ENCODE measurements around the gene LDLRAD3.

Gene LDLRAD3

GRCh38 chr11:36156161-36156816, 212.4 kb downstream of the LDLRAD3 start:
- Histone ChIP-seq H3K27ac (ENCODE audit: low read length) (no peak overlapping the region), H3K9ac (ENCODE audit: low read length) (no peak overlapping the region), H4K20me1 (ENCODE audit: insufficient read depth, low read length) (no peaks in the 10 kb centered on the region), H3K79me2 (ENCODE audit: low read length) (no peaks in the 10 kb centered on the region), H3K4me2 (ENCODE audit: low read length) (no peak overlapping the region), H2AFZ (ENCODE audit: low read depth, low read length) (no peak overlapping the region), H3K4me1 (ENCODE audit: low read length) (no peaks in the 10 kb centered on the region), H3K4me3 (ENCODE audit: low read length) (no peak overlapping the region), H3K36me3 (replicated peaks; ENCODE audit: low read depth, low read length) (no peaks in the 10 kb centered on the region), H3K9me3 (ENCODE audit: insufficient read depth, low read length) (no peaks in the 10 kb centered on the region), H3K27me3 (ENCODE audit: low read depth, low read length) (peaks cover 15% of the 10 kb centered on the region; the same call in 1 of the 2 replicates)
- TF ChIP-seq CTCF (IDR thresholded peaks at IDR 0.05; ENCODE audit: low read depth, low read length) (no peak), EZH2phosphoT487 (IDR thresholded peaks at IDR 0.05; ENCODE audit: low read depth) (no peak)

GRCh38 chr11:36156817-36157519, 213.1 kb downstream of the LDLRAD3 start:
- TF ChIP-seq CTCF (IDR thresholded peaks at IDR 0.05; ENCODE audit: low read depth, low read length): no peak
- TF ChIP-seq EZH2phosphoT487 (IDR thresholded peaks at IDR 0.05; ENCODE audit: low read depth): no peak
- Histone ChIP-seq H3K4me1 (ENCODE audit: low read length) (no peaks in the 10 kb centered on the region), H4K20me1 (ENCODE audit: insufficient read depth, low read length) (no peaks in the 10 kb centered on the region), H3K27ac (ENCODE audit: low read length) (no peak overlapping the region), H3K27me3 (ENCODE audit: low read depth, low read length) (peaks cover 18% of the 10 kb centered on the region; the same call in 1 of the 2 replicates), H3K79me2 (ENCODE audit: low read length) (no peaks in the 10 kb centered on the region), H3K9ac (ENCODE audit: low read length) (no peak overlapping the region), H3K4me2 (ENCODE audit: low read length) (no peak overlapping the region), H3K36me3 (replicated peaks; ENCODE audit: low read depth, low read length) (no peaks in the 10 kb centered on the region), H3K9me3 (ENCODE audit: insufficient read depth, low read length) (no peaks in the 10 kb centered on the region), H2AFZ (ENCODE audit: low read depth, low read length) (no peak overlapping the region), H3K4me3 (ENCODE audit: low read length) (no peak overlapping the region)

GRCh38 chr11:36160091-36160490, 216.2 kb downstream of the LDLRAD3 start:
- H3K27ac ChIP-seq (ENCODE audit: low read length): no peak overlapping the region
- H3K9ac ChIP-seq (ENCODE audit: low read length): no peak overlapping the region
- no peaks in the 10 kb centered on the region for H3K79me2 ChIP-seq (ENCODE audit: low read length)
- no peak overlapping the region for H3K4me2 ChIP-seq (ENCODE audit: low read length)
- no peaks in the 10 kb centered on the region for H3K36me3 ChIP-seq (replicated peaks; ENCODE audit: low read depth, low read length)
- no peaks in the 10 kb centered on the region for H4K20me1 ChIP-seq (ENCODE audit: insufficient read depth, low read length)
- H3K4me3 ChIP-seq (ENCODE audit: low read length): no peak overlapping the region
- no peaks in the 10 kb centered on the region for H3K4me1 ChIP-seq (ENCODE audit: low read length)
- peaks cover 38% of the 10 kb centered on the region for H3K27me3 ChIP-seq (ENCODE audit: low read depth, low read length)
- TF ChIP-seq CTCF (IDR thresholded peaks at IDR 0.05; ENCODE audit: low read depth, low read length) (no peak), EZH2phosphoT487 (IDR thresholded peaks at IDR 0.05; ENCODE audit: low read depth) (no peak)
- no peak overlapping the region for H2AFZ ChIP-seq (ENCODE audit: low read depth, low read length)
- H3K9me3 ChIP-seq (ENCODE audit: insufficient read depth, low read length): no peaks in the 10 kb centered on the region

- Histone ChIP-seq H4K20me1 (ENCODE audit: insufficient read depth, low read length) (no peaks in the 10 kb centered on the region), H3K4me2 (ENCODE audit: low read length) (no peak overlapping the region), H2AFZ (ENCODE audit: low read depth, low read length) (no peak overlapping the region), H3K27me3 (ENCODE audit: low read depth, low read length) (peaks cover 44% of the 10 kb centered on the region), H3K9me3 (ENCODE audit: insufficient read depth, low read length) (no peaks in the 10 kb centered on the region), H3K9ac (ENCODE audit: low read length) (no peak overlapping the region), H3K27ac (ENCODE audit: low read length) (no peak overlapping the region), H3K36me3 (replicated peaks; ENCODE audit: low read depth, low read length) (no peaks in the 10 kb centered on the region), H3K4me1 (ENCODE audit: low read length) (no peaks in the 10 kb centered on the region), H3K79me2 (ENCODE audit: low read length) (no peaks in the 10 kb centered on the region), H3K4me3 (ENCODE audit: low read length) (no peak overlapping the region)
- no peak for TF ChIP-seq CTCF (IDR thresholded peaks at IDR 0.05; ENCODE audit: low read depth, low read length)
Observed at GRCh38 chr11:36161572-36161971, 217.7 kb downstream of the LDLRAD3 start.
